Stimulated activated naive CD4-positive, alpha-beta T cell treated with Interleukin-2 at 50 U/mL for 16 hours (primary cell): ENCODE measurements around the gene CD82.

Experiments used
- DNase-seq: peaks from one replicate; lab custom pipeline; 2025; lab: John Stamatoyannopoulos, UW

CD82 gene

DNA sequence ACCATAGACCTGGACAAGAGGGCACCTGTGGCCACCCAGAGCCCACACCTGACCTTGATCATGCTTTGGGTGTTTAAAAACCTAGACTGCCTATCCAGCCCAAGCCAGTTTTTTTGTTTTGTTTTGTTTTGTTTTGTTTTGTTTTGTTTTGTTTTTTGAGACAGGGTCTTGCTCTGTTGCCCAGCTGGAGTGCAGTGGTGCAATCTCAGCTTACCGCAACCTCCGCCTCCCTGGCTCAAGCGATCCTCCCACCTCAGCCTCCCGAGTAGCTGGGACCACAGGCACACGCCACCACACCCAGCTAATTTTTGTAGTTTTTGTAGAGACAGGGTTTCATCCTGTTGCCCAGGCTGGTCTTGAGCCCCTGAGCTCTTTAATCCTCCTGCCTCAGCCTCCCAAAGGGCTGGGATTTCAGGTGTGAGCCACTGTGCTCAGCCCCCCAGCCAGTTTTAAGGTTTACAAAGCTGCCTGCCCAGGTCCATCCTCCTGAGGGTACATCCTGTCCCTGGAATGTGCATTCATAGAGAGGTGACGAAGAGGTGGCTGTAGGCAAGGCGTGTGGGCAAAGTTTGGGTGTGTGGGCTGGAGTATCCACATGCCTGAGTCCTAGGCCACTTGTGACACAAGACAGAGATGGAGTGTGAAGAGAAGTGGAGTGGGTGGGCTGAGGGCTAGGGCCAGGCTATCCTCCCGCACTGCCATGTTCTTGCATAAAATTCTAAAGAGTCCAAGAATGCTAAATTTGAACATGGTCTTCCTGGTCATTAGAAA, 3.3 kb upstream of the CD82 start:
- DNase-seq = no peak

- DNase-seq = no peak
Observed at GRCh38 chr11:44562845-44563460, 2.5 kb upstream of the CD82 start.

- DNase-seq = no peak
Observed at GRCh38 chr11:44563711-44564110, 1.8 kb upstream of the CD82 start.

- DNase-seq = no peak
Observed at GRCh38 chr11:44564166-44564565, 1.3 kb upstream of the CD82 start.

DNA sequence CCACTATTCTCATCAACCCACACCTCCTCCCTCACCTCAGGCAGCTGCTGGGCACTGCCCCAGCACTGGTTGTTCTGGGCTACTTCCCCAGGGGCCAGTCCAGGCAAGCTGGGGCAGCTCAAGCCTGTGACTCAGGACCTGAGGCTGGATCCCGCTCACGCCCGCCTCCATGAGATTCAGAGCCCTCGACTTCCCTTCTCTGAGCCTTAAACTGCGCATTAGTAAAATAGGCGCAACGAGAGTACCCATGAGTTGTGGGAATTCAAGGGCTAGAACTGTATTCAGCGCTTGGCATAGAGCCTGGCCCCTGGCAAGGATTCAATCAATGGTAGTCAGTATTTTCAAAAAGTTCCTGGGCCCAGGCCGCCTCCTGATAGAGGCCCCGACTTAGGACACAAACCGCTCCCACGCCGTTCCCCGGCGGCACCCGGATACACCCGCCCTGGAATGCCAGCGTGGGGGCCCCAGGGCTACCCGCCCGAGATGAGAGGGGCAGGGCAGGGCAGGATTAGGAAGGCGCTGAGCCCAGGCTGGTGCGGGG, 723 bp upstream of the CD82 start:
- no peak for DNase-seq

- no peak for DNase-seq
Observed at GRCh38 chr11:44565953-44566949, 788 bp downstream of the CD82 start.

DNA sequence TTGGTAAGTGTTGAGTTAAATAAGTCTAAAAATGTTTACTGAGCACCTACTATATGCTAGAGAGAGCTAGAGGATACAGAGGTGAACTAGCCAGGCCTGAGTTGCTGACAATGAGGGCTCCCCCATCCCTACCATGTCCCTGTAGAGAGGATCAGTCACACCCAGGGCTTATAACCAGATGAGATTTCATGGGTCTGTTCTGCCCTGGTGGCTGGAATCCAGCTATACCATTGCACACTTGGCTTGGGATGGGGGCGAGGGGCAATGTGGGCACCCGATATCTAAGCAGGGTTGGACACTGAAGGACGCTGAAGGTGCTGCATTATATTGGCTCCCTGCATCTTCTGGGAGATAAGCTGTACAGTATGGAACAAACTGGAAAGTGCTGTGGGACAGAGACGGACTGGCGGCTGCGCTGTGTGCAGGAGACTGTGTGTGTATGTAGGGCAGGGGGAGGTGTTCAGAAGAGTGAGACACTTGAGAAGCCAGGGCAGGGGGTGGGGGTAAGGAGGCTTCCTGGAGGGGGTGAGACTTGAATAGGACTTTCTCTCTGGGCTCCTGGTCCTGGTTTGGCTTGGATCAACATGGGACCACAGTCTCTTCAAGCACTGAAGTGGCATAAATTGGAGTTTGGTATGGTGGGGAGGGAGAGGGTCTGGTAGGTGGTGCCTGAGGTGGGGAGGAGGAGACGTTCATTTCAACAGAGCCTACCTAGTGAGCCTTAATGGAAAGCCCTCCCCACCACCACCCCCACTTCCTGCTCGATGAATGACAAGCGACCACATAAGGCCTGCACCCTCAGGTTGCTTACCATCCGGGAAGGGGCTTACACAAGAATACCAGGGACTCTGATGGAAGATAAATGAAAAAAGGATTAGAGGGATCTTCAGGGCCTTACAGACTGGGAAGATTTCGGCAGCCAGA, 1.8 kb downstream of the CD82 start:
- peak; percentile 48 for DNase-seq

- DNase-seq = no peak
Observed at GRCh38 chr11:44567876-44568256, 2.4 kb downstream of the CD82 start.

GRCh38 chr11:44568331-44568657, 2.8 kb downstream of the CD82 start:
- no peak for DNase-seq

DNA sequence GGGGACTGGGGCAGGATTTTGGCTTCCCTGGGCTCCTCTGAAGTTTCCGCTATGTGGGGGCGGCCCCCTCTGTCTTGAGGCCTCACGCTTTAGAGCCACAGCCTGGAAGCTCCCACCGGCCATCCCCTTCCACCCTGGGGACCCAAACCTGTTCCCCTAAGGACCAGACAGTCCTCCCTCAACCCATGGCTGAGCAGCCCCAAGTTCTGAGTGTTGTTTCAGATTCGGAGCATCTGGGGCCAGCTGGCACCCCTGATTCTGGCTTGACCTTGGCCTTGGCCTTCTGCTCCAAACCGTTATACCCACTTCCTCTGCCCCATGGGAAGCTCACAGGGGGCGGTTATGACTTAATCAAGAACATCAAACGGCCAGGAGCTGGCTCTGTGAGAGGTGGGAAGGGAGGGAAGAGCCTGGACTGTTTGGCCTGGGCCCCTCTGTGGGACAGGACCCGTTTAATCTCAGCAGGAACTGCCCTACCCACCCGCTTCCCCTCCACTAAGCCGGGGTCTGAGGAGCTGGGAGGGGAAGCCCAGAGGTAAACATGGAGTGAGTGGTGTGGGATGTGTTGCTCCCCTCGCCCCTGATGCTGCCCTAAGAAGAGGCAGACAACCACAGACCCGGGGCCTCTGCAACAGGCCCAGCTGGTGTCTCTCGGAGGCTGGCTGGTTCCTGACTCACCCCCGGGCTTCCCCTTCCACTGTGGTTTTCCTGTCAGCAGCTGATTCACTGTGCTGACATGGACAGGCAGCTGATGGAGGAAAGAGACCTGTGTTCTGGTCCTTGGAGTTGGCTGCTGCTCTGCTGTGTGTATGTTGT, 3.4 kb downstream of the CD82 start:
- peak; percentile 92 for DNase-seq

- no peak for DNase-seq
Observed at GRCh38 chr11:44570411-44571155, 5.1 kb downstream of the CD82 start.

DNA sequence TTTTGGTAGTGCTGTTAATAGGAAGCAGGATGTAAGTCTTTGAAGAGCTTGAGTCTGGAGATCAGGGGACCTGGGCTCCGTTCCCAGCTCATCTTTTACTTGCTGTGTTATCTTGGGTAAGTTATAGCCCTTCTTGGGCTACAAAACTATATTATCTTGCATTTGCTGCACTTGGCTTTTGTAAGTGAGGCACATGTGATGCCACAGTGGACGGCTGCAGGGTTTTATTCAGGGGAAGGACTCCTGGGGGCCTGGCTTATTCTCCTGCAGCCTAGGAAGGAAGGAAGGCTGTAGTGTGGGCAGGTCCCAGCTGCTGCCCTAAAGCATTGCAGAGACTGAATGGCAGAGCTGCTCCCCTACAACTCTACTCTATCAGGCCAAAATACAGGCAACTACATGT, 6.4 kb downstream of the CD82 start:
- DNase-seq = no peak

- no peak for DNase-seq
Observed at GRCh38 chr11:44572436-44572835, 7.0 kb downstream of the CD82 start.

GRCh38 chr11:44572884-44573283, 7.4 kb downstream of the CD82 start:
- peak; percentile 21 for DNase-seq

GRCh38 chr11:44573333-44573732, 7.9 kb downstream of the CD82 start:
- DNase-seq = no peak

- peak; percentile 33 for DNase-seq
Observed at GRCh38 chr11:44574610-44575287, 9.3 kb downstream of the CD82 start.

GRCh38 chr11:44575288-44575672, 9.8 kb downstream of the CD82 start:
- peak; percentile 66 for DNase-seq

DNA sequence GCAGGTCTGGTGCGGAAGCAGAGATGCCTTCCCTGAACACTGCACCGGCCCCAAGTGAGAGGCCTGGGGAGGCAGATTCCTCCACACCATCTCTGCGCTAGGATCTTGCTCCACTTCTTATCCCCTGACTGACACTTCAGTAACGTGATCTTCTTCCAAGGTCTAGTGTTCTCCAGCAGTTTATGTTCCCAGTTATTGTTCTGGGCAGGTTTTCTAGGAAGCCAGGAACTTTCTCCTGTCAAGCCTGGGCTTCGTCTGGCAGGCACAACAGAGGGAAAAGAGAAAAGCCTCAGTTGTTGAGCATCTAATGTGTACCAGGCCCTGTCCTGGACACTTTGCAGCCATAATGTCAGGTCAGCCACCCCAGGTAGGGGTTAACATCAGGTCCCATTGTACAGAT, 10.5 kb downstream of the CD82 start:
- DNase-seq = no peak

DNA sequence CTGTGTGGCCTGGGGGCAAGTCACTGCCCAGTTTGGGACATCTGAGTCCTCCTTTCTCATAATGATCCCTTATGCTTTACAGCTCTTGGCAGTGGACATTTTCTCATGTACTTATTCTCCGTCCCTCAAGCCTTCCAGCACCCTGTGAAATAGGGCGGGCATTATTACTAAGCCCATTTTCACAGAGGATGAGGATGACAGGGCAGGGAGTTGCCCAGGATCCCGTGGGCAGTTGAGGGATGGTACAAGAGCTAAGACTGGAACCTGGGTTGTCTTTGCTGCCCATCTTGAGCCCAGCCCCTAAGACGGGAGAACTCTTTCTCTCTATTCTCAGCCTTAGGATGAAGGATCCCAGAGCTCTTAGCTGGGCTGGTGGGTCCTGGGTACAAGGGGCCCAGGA, 11.2 kb downstream of the CD82 start:
- DNase-seq = no peak
